RWPE2 (cell line): ENCODE results near the gene WDR87.
"Not testable (repeated sequence)": the region's sequence is repeated elsewhere in the genome, so short reads cannot be mapped to it uniquely, and the experiment has no call there.

Source experiments
- ATAC-seq: fragments of 200-7000 bp; cut with Tn5 transposase; 3 replicates; pipeline ENCODE4 v1.9.1; 2021; ENCODE audit warnings: low read depth
- DNase-seq: peaks from one replicate; pipeline ENCODE4 v3.0.0-alpha.2; 2020; ENCODE audit warnings: low spot score
- H3K27ac ChIP-seq: fragments of 450-650 bp; 2 replicates; pipeline ENCODE4 v1.5.1; 2017; ENCODE audit warnings: mild to moderate bottlenecking; ENCODE audit not compliant: poor library complexity, severe bottlenecking
- H3K27me3 ChIP-seq: fragments of 250-450 bp; sonication (Bioruptor Pico); 2 replicates; pipeline ENCODE4 v1.5.1; 2021; ENCODE audit warnings: mild to moderate bottlenecking, moderate library complexity; ENCODE audit not compliant: insufficient read depth, poor library complexity, severe bottlenecking
- H3K36me3 ChIP-seq: fragments of 250-450 bp; sonication (Bioruptor Pico); 2 replicates; pipeline ENCODE4 v1.5.1; 2020; ENCODE audit warnings: low read depth, mild to moderate bottlenecking, moderate library complexity
- H3K4me1 ChIP-seq: fragments of 250-450 bp; sonication (Bioruptor Pico); 2 replicates; pipeline ENCODE4 v1.5.1; 2021; ENCODE audit warnings: mild to moderate bottlenecking, moderate library complexity; ENCODE audit not compliant: insufficient read depth, poor library complexity, severe bottlenecking
- H3K4me3 ChIP-seq: fragments of 250-450 bp; sonication (Bioruptor Pico); 2 replicates; pipeline ENCODE4 v1.5.1; 2021; ENCODE audit warnings: mild to moderate bottlenecking, moderate library complexity; ENCODE audit not compliant: severe bottlenecking
- H3K9me3 ChIP-seq: fragments of 250-450 bp; sonication (Bioruptor Pico); 2 replicates; pipeline ENCODE4 v1.5.1; 2021; ENCODE audit warnings: mild to moderate bottlenecking, moderate library complexity; ENCODE audit not compliant: severe bottlenecking
- TF ChIP-seq, protein P1 (sequence below): fragments of 450-650 bp; IDR thresholded peaks from one replicate; pipeline ENCODE4 v1.5.1; 2017; ENCODE audit warnings: mild to moderate bottlenecking, moderate library complexity; ENCODE audit not compliant: poor library complexity, severe bottlenecking

The WDR87 gene

DNA sequence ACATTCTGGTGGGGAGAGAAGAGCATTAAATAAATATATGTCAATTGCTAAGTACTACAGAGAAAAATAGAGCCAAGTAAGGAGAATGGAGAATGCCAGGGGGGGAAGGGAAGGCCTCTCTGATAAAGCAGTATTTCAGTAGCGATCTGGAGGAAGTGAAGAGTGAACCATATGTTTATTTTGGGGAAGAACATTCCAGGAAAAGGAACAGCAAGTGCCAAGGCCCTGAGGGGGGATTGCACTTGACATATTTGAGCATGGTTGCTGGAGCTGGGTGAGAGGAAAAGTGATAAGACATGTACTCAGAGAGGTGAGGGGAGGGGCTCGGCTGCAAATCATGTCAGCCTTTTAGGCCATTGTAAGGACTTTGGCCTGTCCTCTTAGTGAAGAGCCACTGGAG, 30.4 kb downstream of the WDR87 start:
- TF ChIP-seq, protein P1, sequence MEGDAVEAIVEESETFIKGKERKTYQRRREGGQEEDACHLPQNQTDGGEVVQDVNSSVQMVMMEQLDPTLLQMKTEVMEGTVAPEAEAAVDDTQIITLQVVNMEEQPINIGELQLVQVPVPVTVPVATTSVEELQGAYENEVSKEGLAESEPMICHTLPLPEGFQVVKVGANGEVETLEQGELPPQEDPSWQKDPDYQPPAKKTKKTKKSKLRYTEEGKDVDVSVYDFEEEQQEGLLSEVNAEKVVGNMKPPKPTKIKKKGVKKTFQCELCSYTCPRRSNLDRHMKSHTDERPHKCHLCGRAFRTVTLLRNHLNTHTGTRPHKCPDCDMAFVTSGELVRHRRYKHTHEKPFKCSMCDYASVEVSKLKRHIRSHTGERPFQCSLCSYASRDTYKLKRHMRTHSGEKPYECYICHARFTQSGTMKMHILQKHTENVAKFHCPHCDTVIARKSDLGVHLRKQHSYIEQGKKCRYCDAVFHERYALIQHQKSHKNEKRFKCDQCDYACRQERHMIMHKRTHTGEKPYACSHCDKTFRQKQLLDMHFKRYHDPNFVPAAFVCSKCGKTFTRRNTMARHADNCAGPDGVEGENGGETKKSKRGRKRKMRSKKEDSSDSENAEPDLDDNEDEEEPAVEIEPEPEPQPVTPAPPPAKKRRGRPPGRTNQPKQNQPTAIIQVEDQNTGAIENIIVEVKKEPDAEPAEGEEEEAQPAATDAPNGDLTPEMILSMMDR: no peak
- DNase-seq (no peak), ATAC-seq (no peak)
- H3K27me3 ChIP-seq: no peaks in the 10 kb centered on the region
- H3K9me3 ChIP-seq: no peaks in the 10 kb centered on the region
- no peaks in the 10 kb centered on the region for H3K36me3 ChIP-seq
- H3K4me3 ChIP-seq: no peak overlapping the region
- no peak overlapping the region for H3K27ac ChIP-seq
- no peaks in the 10 kb centered on the region for H3K4me1 ChIP-seq

DNA sequence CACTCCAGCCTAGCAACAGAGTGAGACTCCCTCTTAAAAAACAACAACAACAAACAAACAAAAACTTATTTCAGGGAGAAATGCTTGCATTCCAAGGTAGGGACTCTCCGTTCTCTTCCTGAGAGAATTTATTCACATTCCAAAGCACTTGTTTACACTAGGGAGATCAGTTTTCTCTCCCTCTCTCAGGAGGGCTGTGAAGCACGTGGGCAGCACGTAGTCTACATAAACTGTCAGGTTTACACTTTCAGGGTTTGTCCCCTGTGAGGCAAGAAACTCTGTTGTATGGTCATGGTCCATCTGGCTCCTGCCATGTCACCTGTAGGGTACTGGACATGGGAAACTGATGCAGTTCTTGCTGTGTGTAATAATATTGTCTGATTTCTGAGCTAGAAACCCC, 31.6 kb downstream of the WDR87 start:
- Histone ChIP-seq H3K27me3 (no peaks in the 10 kb centered on the region), H3K4me1 (no peaks in the 10 kb centered on the region), H3K27ac (no peak overlapping the region), H3K9me3 (no peaks in the 10 kb centered on the region), H3K4me3 (no peak overlapping the region), H3K36me3 (no peaks in the 10 kb centered on the region)
- DNase-seq: no peak
- TF ChIP-seq, protein P1: no peak
- ATAC-seq: no peak

DNA sequence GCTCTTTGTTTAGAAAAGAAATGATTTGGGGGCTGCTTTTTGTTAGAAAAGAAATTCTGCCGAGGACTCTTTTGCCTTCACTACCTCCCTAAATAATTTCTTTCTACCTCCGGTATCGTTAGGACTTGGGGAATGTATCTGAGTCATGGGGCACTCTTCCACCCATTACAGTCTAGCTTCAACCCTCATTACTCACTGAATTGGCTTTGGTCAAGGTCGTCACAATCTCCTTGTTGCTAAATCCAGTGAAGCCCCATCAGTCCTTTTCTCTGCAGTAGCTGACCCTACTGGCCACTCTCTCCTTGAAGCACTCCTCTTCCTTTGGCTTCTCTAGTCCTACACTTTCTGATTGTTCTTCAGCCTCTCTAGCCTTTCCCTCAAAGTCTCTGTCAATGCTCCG, 34.0 kb downstream of the WDR87 start:
- ATAC-seq (no peak), DNase-seq (no peak)
- TF ChIP-seq, protein P1: no peak
- Histone ChIP-seq H3K9me3 (no peaks in the 10 kb centered on the region), H3K27ac (no peak overlapping the region), H3K4me3 (no peak overlapping the region), H3K27me3 (no peaks in the 10 kb centered on the region), H3K36me3 (no peaks in the 10 kb centered on the region), H3K4me1 (peaks cover 2% of the 10 kb centered on the region)

DNA sequence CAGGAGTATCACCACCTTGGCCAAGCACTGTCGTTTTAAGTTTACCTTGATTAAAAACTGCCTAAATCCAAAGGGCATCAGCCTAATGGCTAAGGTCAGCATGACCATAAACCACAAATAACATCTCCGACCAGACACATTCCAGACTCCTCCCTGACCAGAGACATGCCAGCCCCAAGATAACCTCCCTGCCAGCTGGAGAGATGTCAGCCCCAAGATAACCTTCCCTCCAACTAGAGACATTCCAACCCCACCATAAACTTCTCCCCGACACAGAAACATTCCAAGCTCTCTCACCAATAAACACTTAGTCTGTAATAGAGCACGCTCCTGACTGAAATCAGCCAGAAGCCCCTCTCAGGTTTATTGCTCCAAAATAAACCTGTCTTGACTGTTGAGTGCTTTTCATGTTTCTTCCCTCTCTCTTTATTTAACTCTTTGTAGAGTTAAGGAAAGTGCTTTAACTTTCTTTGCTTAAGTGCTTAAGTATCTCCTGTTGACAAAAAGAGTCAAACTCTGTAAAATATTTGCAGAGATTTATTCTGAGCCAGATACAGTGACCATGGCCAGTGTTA, 36.5 kb downstream of the WDR87 start:
- Histone ChIP-seq H3K9me3 (no peaks in the 10 kb centered on the region), H3K27me3 (no peaks in the 10 kb centered on the region), H3K36me3 (no peaks in the 10 kb centered on the region), H3K4me1 (peaks cover 4% of the 10 kb centered on the region), H3K4me3 (no peak overlapping the region), H3K27ac (no peak overlapping the region)
- no peak for ATAC-seq
- DNase-seq: no peak
- TF ChIP-seq, protein P1: no peak

DNA sequence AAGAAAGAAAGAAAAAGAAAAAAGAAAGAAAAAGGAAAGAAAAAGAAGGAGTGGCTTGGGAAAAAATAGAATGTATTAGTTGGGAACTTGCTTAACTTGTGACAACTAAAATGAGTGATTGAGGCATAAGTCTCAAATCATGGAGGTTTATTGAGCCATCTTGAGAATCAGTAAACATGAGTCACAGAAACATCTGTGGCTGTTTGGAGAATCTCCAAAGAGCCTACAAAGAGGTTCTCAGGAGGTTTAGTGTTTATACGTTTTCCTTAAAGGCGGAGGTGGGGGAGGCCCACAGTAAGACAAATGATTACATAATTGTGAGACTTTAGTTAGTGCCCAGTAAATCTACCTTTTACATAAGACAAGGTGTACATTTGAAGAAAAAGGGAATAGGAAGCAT, 38.6 kb downstream of the WDR87 start:
- H3K27me3 ChIP-seq: no peaks in the 10 kb centered on the region
- H3K27ac ChIP-seq: peak overlapping the region; percentile 52
- H3K4me1 ChIP-seq: peaks cover 4% of the 10 kb centered on the region
- TF ChIP-seq, protein P1: no peak
- no peak for DNase-seq
- peak; percentile 75 for ATAC-seq
- H3K4me3 ChIP-seq: no peak overlapping the region
- no peaks in the 10 kb centered on the region for H3K36me3 ChIP-seq
- no peaks in the 10 kb centered on the region for H3K9me3 ChIP-seq

DNA sequence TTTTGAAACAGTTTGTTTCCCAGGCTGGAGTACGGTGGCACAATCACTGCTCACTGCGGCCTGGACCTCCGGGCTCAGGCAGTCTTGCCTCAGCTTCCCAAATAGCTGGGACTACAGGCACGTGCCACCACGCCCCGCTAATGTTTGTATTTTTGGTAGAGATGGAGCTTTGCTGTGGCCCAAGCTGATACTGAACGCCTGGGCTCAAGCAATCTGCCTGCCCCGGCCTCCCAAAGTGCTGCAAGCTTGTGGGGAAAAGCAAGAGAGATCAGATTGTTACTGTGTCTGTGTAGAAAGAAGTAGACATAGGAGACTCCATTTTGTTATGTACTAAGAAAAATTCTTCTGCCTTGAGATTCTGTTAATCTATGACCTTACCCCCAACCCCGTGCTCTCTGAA, 40.5 kb downstream of the WDR87 start:
- not testable (repeated sequence) for H3K27me3 ChIP-seq, DNase-seq, H3K9me3 ChIP-seq, H3K4me3 ChIP-seq, H3K4me1 ChIP-seq, H3K36me3 ChIP-seq, ATAC-seq
- H3K27ac ChIP-seq: peak overlapping the region; percentile 46
